ENCODE results near the gene RBPJL. TPM values are rescaled to one million over a fixed set of nuclear protein-coding genes. Genes with fewer than 3 reads are reported as not detected.

RBPJL gene
- total and polyA plus RNA-seq, 2 of the 13 experiments (the other 11 are each of a cell fraction or from before 2014, with no cell fraction given): not detected

- TF ChIP-seq ZNF574 (CRISPR knock-in tag; IDR thresholded peaks at IDR 0.05): peak; percentile 43
- TF ChIP-seq ARNT (IDR thresholded peaks at IDR 0.05): no peak
- TF ChIP-seq NR2F1 (CRISPR knock-in tag; IDR thresholded peaks at IDR 0.05): peak; percentile 69 to 73; a peak in 3 of 4 replicates
- TF ChIP-seq ZKSCAN5 (CRISPR knock-in tag; IDR thresholded peaks at IDR 0.05): peak; percentile 55; the same call in 1 of the 2 replicates
- TF ChIP-seq RFX5 (IDR thresholded peaks at IDR 0.05; ENCODE audit: low read depth, low read length): no peak
- peak; percentile 73 for TF ChIP-seq ZNF598 (CRISPR knock-in tag; IDR thresholded peaks at IDR 0.05; ENCODE audit: borderline replicate concordance)
- 0 out of 2 replicates have a peak, but pooled peaks have one; percentile 4 for TF ChIP-seq STAG1 (CRISPR knock-in tag; IDR thresholded peaks at IDR 0.05)
- peak; percentile 47 for TF ChIP-seq ARID4A (CRISPR knock-in tag; IDR thresholded peaks at IDR 0.05; ENCODE audit: borderline replicate concordance)
- TF ChIP-seq, protein P1, sequence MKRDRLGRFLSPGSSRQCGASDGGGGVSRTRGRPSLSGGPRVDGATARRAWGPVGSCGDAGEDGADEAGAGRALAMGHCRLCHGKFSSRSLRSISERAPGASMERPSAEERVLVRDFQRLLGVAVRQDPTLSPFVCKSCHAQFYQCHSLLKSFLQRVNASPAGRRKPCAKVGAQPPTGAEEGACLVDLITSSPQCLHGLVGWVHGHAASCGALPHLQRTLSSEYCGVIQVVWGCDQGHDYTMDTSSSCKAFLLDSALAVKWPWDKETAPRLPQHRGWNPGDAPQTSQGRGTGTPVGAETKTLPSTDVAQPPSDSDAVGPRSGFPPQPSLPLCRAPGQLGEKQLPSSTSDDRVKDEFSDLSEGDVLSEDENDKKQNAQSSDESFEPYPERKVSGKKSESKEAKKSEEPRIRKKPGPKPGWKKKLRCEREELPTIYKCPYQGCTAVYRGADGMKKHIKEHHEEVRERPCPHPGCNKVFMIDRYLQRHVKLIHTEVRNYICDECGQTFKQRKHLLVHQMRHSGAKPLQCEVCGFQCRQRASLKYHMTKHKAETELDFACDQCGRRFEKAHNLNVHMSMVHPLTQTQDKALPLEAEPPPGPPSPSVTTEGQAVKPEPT (CRISPR knock-in tag; IDR thresholded peaks at IDR 0.05; ENCODE audit: low read depth): 0 out of 2 replicates have a peak, but pooled peaks have one; percentile 54
- TF ChIP-seq PBX2 (CRISPR knock-in tag; IDR thresholded peaks at IDR 0.05): no peak
- TF ChIP-seq ISL2 (CRISPR knock-in tag; IDR thresholded peaks at IDR 0.05): 0 out of 2 replicates have a peak, but pooled peaks have one; percentile 41
- TF ChIP-seq NR2F6 (IDR thresholded peaks at IDR 0.05): peak; percentile 72
- peak; percentile 78 for TF ChIP-seq NR2F6 (CRISPR knock-in tag; IDR thresholded peaks at IDR 0.05)
- TF ChIP-seq, protein P2, sequence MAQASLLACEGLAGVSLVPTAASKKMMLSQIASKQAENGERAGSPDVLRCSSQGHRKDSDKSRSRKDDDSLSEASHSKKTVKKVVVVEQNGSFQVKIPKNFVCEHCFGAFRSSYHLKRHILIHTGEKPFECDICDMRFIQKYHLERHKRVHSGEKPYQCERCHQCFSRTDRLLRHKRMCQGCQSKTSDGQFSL (CRISPR knock-in tag; IDR thresholded peaks at IDR 0.05): 0 out of 2 replicates have a peak, but pooled peaks have one; percentile 23
- TF ChIP-seq SETDB1 (CRISPR knock-in tag; IDR thresholded peaks at IDR 0.05; ENCODE audit: borderline replicate concordance): no peak
- no peak for TF ChIP-seq ZNF790 (CRISPR knock-in tag; IDR thresholded peaks at IDR 0.05; ENCODE audit: borderline replicate concordance)
- TF ChIP-seq ZNF383 (CRISPR knock-in tag; IDR thresholded peaks at IDR 0.05; ENCODE audit: borderline replicate concordance): no peak
Observed at GRCh38 chr20:45338121-45339030, 31.7 kb downstream of the RBPJL start (continued).

All from HepG2 (cell line).